Suprapubic skin (tissue), 4 donors: Measurements from ENCODE around the gene SGTA. TPM values are rescaled to one million over a fixed set of nuclear protein-coding genes. Genes with fewer than 3 reads are reported as not detected.

ENCODE experiments used
- DNase-seq, 2 donors: peaks; one replicate each; pipeline ENCODE4 v3.0.0-alpha.2; 2019; ENCODE audit warnings: low spot score in 2 of 2
- H3K27ac ChIP-seq: fragments of 200-600 bp; sonication (generic); one replicate; pipeline ENCODE4 v1.5.1; 2019
- H3K27me3 ChIP-seq: fragments of 200-600 bp; sonication (generic); one replicate; pipeline ENCODE4 v1.5.1; 2019
- H3K36me3 ChIP-seq: fragments of 200-600 bp; sonication (generic); one replicate; pipeline ENCODE4 v1.5.1; 2019
- H3K4me1 ChIP-seq: fragments of 200-600 bp; sonication (generic); one replicate; pipeline ENCODE4 v1.5.1; 2019
- H3K4me3 ChIP-seq: fragments of 200-600 bp; sonication (generic); one replicate; pipeline ENCODE4 v1.5.1; 2019; ENCODE audit warnings: mild to moderate bottlenecking
- H3K9me3 ChIP-seq: fragments of 200-600 bp; sonication (generic); one replicate; pipeline ENCODE4 v1.5.1; 2019
- CTCF ChIP-seq, 2 donors: fragments of 200-600 bp in 1 of 2; fragments of 450-650 bp in 1 of 2; sonication (generic) in 1 of 2; IDR thresholded peaks; one replicate each; pipeline ENCODE4 v1.5.1; 2016 to 2019; ENCODE audit warnings: antibody characterized with exemption in 2 of 2, mild to moderate bottlenecking in 1 of 2, moderate library complexity in 1 of 2
- EP300 ChIP-seq: sonication (generic); formaldehyde crosslinking; IDR thresholded peaks from one replicate; pipeline ENCODE4 v1.6.1; 2017; ENCODE audit warnings: antibody characterized with exemption
- POLR2A ChIP-seq, 2 donors: fragments of 450-650 bp; IDR thresholded peaks; one replicate each; pipeline ENCODE4 v1.6.1; 2017; ENCODE audit warnings: antibody characterized with exemption in 2 of 2, mild to moderate bottlenecking in 2 of 2, moderate library complexity in 2 of 2
- POLR2AphosphoS5 ChIP-seq, 3 donors: sonication (generic); formaldehyde crosslinking; IDR thresholded peaks; one replicate each; pipeline ENCODE4 v1.6.1; 2017; ENCODE audit warnings: antibody characterized with exemption in 3 of 3
- WGBS: methylation state at CpG from one replicate; pipeline ENCODE4 v1.1.5; 2018; 5-methylcytosine and 5-hydroxymethylcytosine counted together
- total RNA-seq, 4 donors: library from RNA; depleted of rRNA; stranded (reverse); fragments of >200 nt; gene quantifications; one replicate each; pipeline ENCODE4 v1.1.0, GENCODE V29; 2016

SGTA gene
- total RNA-seq, 4 donors from 2014 or later: 29.1 to 48.9 (median 40.6) TPM

GRCh38 chr19:2747349-2747748, 35.7 kb downstream of the SGTA start:
- 84% methylated on average over 7 of the region's 7 CpGs for WGBS
- Histone ChIP-seq H3K36me3 (no peaks in the 10 kb centered on the region), H3K27me3 (no peaks in the 10 kb centered on the region), H3K4me1 (peaks cover 3% of the 10 kb centered on the region), H3K27ac (no peak overlapping the region), H3K9me3 (no peaks in the 10 kb centered on the region), H3K4me3 (no peak overlapping the region)
- no peak for DNase-seq
- TF ChIP-seq POLR2A (IDR thresholded peaks at IDR 0.05) (no peak), CTCF (IDR thresholded peaks at IDR 0.05) (no peak), POLR2AphosphoS5 (IDR thresholded peaks at IDR 0.05) (no peak), EP300 (no peak)

GRCh38 chr19:2744113-2744512, 39.0 kb downstream of the SGTA start:
- TF ChIP-seq POLR2AphosphoS5 (IDR thresholded peaks at IDR 0.05) (no peak), EP300 (no peak), CTCF (IDR thresholded peaks at IDR 0.05) (no peak), POLR2A (IDR thresholded peaks at IDR 0.05) (no peak)
- Histone ChIP-seq H3K4me3 (no peak overlapping the region), H3K4me1 (peaks cover 8% of the 10 kb centered on the region), H3K27me3 (peaks cover 9% of the 10 kb centered on the region), H3K27ac (no peak overlapping the region), H3K9me3 (no peaks in the 10 kb centered on the region), H3K36me3 (no peaks in the 10 kb centered on the region)
- WGBS: 52% methylated on average over 4 of the region's 4 CpGs
- no peak for DNase-seq

- no peak for DNase-seq
- Histone ChIP-seq H3K36me3 (no peaks in the 10 kb centered on the region), H3K4me1 (peaks cover 14% of the 10 kb centered on the region), H3K27me3 (peaks cover 9% of the 10 kb centered on the region), H3K9me3 (no peaks in the 10 kb centered on the region), H3K27ac (no peak overlapping the region), H3K4me3 (no peak overlapping the region)
- TF ChIP-seq POLR2A (IDR thresholded peaks at IDR 0.05): no peak
- TF ChIP-seq CTCF (IDR thresholded peaks at IDR 0.05): no peak
- no peak for TF ChIP-seq POLR2AphosphoS5 (IDR thresholded peaks at IDR 0.05)
- TF ChIP-seq EP300: no peak
- WGBS: 82% methylated on average over 8 of the region's 8 CpGs
These were observed 40.0 kb downstream of the SGTA start for GRCh38 chr19:2743099-2743498.

- 44% methylated on average over 13 of the region's 13 CpGs for WGBS
- Histone ChIP-seq H3K9me3 (no peaks in the 10 kb centered on the region), H3K27ac (no peak overlapping the region), H3K4me1 (peaks cover 14% of the 10 kb centered on the region), H3K4me3 (peak overlapping the region; percentile 100), H3K27me3 (peaks cover 9% of the 10 kb centered on the region), H3K36me3 (peaks cover 17% of the 10 kb centered on the region)
- TF ChIP-seq POLR2AphosphoS5 (IDR thresholded peaks at IDR 0.05) (no peak), CTCF (IDR thresholded peaks at IDR 0.05) (no peak), POLR2A (IDR thresholded peaks at IDR 0.05) (no peak), EP300 (no peak)
- DNase-seq: no peak
These were observed 42.8 kb downstream of the SGTA start for GRCh38 chr19:2740314-2740656.

- peaks cover 14% of the 10 kb centered on the region for H3K4me1 ChIP-seq
- WGBS: under 1% methylated on average over 42 of the region's 64 CpGs
- H3K27me3 ChIP-seq: peaks cover 9% of the 10 kb centered on the region
- peaks cover 22% of the 10 kb centered on the region for H3K36me3 ChIP-seq
- TF ChIP-seq POLR2AphosphoS5 (IDR thresholded peaks at IDR 0.05): peak in 2 of 3 donors; percentile 47 to 92
- no peak for TF ChIP-seq CTCF (IDR thresholded peaks at IDR 0.05)
- peak; percentile 98 for DNase-seq
- H3K4me3 ChIP-seq: peak within 1 kb of the TSS; percentile 100
- peak within 1 kb of the TSS; percentile 48 for H3K27ac ChIP-seq
- H3K9me3 ChIP-seq: no peaks in the 10 kb centered on the region
These were observed 43.3 kb downstream of the SGTA start, which contains the start of gene SLC39A3 for GRCh38 chr19:2739602-2740313. TSS of gene SLC39A3 (minus strand) at chr19:2740017. CDS start at chr19:2737257, 2,760 bp downstream.
